Thyroid gland (tissue), 4 donors: ENCODE results near the gene SLC30A2. TPM values are rescaled to one million over a fixed set of nuclear protein-coding genes. Genes with fewer than 3 reads are reported as not detected.

Experiments
- DNase-seq, 2 donors: peaks; one replicate each; pipeline ENCODE4 v3.0.0-alpha.2; 2019
- H3K27ac ChIP-seq, 3 donors: fragments of 200-600 bp; sonication (generic); 1 replicate in 2 of 3; 2 replicates in 1 of 3; pipeline ENCODE4 v1.5.1; 2016 to 2019; ENCODE audit warnings: mild to moderate bottlenecking in 1 of 3, moderate library complexity in 1 of 3
- H3K27me3 ChIP-seq: fragments of 200-600 bp; sonication (generic); one replicate; pipeline ENCODE4 v1.5.1; 2019
- H3K36me3 ChIP-seq, 2 donors: fragments of 200-600 bp; sonication (generic); one replicate each; pipeline ENCODE4 v1.5.1; 2016 to 2019
- H3K4me1 ChIP-seq, 2 donors: fragments of 200-600 bp; sonication (generic); one replicate each; pipeline ENCODE4 v1.5.1; 2017 to 2019
- H3K4me3 ChIP-seq, 3 donors: fragments of 200-600 bp; sonication (generic); replicated peaks in 1 of 3; 1 replicate in 2 of 3; 2 replicates in 1 of 3; pipeline ENCODE4 v1.5.1; 2016; ENCODE audit warnings: mild to moderate bottlenecking in 1 of 3
- H3K9me3 ChIP-seq: fragments of 200-600 bp; sonication (generic); one replicate; pipeline ENCODE4 v1.5.1; 2017
- POLR2A ChIP-seq, 2 donors: fragments of 450-650 bp; IDR thresholded peaks; one replicate each; pipeline ENCODE4 v1.6.1; 2017; ENCODE audit warnings: antibody characterized with exemption in 2 of 2, mild to moderate bottlenecking in 2 of 2, moderate library complexity in 1 of 2
- WGBS, 2 donors: methylation state at CpG; one replicate each; pipeline ENCODE4 v1.1.5; 2017; 5-methylcytosine and 5-hydroxymethylcytosine counted together
- intact Hi-C: fragments of 100-400 bp; cut with DNase I; formaldehyde crosslinking; loops from one replicate; pipeline ENCODE4 v1.15.1; 2023
- total RNA-seq, 4 donors: library from RNA; depleted of rRNA; stranded (reverse); fragments of >200 nt; gene quantifications; one replicate each; pipeline ENCODE4 v1.2.3, GENCODE V29; 2016
- TF ChIP-seq, protein P1 (sequence below), 6 experiments: fragments of 200-600 bp in 3 of 6; fragments of 450-650 bp in 3 of 6; sonication (generic) in 3 of 6; IDR thresholded peaks; one replicate each; pipeline ENCODE4 v1.5.1; 2016 to 2019; ENCODE audit warnings: antibody characterized with exemption in 6 of 6, mild to moderate bottlenecking in 2 of 6, inconsistent platforms in 1 of 6, moderate library complexity in 1 of 6

SLC30A2 gene
- total RNA-seq, 4 donors from 2014 or later: 12.5 to 55.9 (median 43.4) TPM

DNA sequence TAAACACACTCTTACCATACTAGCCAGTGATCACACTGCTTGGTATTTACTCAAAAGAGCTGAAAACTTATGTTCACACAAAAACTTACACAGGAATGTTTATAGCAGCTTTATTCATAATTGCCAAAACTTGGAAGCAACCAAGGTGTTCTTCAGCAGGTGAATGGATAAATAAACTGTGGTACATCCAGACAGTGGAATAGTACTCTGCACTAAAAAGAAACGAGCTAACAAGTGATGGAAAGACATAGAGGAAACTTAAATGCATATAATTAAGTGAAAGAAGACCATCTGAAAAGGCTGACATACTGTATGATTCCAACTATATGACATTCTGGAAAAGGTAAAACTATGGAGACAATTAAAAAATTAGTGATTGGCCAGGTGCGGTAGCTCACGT is 45.0 kb upstream of the SLC30A2 start:
- Histone ChIP-seq H3K4me1 (peaks cover 0 to 14% of the 10 kb centered on the region in 2 donors), H3K36me3 (no peaks in the 10 kb centered on the region), H3K27me3 (no peaks in the 10 kb centered on the region), H3K27ac (no peak overlapping the region), H3K4me3 (no peak overlapping the region), H3K9me3 (no peaks in the 10 kb centered on the region)
- no peak for TF ChIP-seq POLR2A (IDR thresholded peaks at IDR 0.05)
- TF ChIP-seq, protein P1, sequence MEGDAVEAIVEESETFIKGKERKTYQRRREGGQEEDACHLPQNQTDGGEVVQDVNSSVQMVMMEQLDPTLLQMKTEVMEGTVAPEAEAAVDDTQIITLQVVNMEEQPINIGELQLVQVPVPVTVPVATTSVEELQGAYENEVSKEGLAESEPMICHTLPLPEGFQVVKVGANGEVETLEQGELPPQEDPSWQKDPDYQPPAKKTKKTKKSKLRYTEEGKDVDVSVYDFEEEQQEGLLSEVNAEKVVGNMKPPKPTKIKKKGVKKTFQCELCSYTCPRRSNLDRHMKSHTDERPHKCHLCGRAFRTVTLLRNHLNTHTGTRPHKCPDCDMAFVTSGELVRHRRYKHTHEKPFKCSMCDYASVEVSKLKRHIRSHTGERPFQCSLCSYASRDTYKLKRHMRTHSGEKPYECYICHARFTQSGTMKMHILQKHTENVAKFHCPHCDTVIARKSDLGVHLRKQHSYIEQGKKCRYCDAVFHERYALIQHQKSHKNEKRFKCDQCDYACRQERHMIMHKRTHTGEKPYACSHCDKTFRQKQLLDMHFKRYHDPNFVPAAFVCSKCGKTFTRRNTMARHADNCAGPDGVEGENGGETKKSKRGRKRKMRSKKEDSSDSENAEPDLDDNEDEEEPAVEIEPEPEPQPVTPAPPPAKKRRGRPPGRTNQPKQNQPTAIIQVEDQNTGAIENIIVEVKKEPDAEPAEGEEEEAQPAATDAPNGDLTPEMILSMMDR (IDR thresholded peaks at IDR 0.05): no peak
- intact Hi-C loops: no loop called here
- 89 to 96% methylated on average over 3 of the region's 3 CpGs for WGBS, 2 donors
- no peak for DNase-seq

DNA sequence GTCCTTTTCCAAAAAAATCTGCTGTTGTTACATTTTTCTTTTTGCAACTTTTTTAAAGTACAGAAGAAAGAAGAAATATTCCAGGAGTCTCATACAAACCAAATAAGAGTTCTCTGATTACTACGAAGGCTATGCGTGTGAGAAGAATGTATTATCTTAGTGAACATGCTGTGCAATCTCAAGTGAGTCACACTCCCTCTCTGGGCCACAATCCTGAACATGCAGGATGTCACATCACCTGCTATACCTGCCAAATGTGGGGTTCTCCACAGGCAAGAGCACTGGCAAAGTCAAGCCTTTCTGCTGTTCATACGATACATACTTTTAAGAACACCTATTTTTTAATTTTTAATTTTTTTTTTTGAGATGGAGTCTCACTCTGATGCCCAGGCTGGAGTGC is 43.2 kb upstream of the SLC30A2 start:
- Histone ChIP-seq H3K36me3 (no peaks in the 10 kb centered on the region), H3K27ac (no peak overlapping the region), H3K27me3 (no peaks in the 10 kb centered on the region), H3K4me3 (no peak overlapping the region), H3K4me1 (peaks cover 0 to 4% of the 10 kb centered on the region in 2 donors), H3K9me3 (no peaks in the 10 kb centered on the region)
- TF ChIP-seq POLR2A (IDR thresholded peaks at IDR 0.05): no peak
- TF ChIP-seq, protein P1 (IDR thresholded peaks at IDR 0.05): no peak
- 94% methylated on average over 3 of the region's 3 CpGs for WGBS, 2 donors
- intact Hi-C loops: no loop called here
- no peak for DNase-seq

DNA sequence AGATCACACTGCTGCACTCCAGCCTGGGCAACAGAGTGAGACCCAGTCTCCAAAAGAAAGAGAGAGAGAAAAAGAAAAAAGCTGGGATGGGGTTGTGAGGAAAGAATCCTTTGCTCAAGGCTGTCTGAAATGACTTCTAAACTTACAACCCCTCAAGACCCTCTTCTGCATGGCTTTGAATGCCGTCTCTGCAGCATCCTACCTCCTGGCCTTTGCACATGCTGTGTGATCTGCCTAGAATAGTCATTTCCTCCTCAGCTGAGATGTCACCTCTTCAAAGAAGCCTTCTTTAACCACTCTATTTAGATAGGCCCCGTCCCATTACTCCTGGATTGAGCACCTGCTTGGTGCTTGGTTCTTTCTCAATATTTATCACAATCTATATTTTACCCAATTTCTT is 38.9 kb upstream of the SLC30A2 start:
- no peak for DNase-seq
- H3K27ac ChIP-seq: no peak overlapping the region
- peaks cover 0 to 4% of the 10 kb centered on the region in 2 donors for H3K4me1 ChIP-seq
- TF ChIP-seq POLR2A (IDR thresholded peaks at IDR 0.05): no peak
- TF ChIP-seq, protein P1 (IDR thresholded peaks at IDR 0.05): no peak
- no peak overlapping the region for H3K4me3 ChIP-seq
- H3K36me3 ChIP-seq: no peaks in the 10 kb centered on the region
- H3K27me3 ChIP-seq: no peaks in the 10 kb centered on the region
- no peaks in the 10 kb centered on the region for H3K9me3 ChIP-seq
- intact Hi-C loops: no loop called here
- 83 to 92% methylated on average over 2 of the region's 2 CpGs for WGBS, 2 donors

DNA sequence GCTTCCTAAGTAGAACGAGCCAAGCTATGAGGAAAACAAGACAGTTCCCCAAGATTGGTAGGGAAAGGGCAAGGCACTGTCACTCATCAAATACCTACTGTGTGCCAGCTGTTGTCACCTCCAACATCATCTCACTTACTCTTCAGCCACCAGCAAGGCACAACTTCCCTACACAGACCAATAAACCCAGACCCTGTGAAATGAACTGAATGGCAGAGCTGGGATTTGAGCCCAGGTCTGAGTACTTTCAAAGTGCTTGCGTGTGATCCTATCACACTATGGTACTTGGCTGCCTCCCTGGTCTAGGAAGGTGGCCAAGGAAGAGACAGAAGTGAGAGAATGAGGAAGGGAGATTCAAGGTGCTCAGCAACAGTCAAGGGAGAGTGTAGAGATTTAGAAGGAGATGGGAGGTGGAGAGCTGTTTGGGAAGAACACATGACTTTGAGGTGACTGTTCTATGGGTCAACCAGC is 38.2 kb upstream of the SLC30A2 start:
- TF ChIP-seq POLR2A (IDR thresholded peaks at IDR 0.05): no peak
- TF ChIP-seq, protein P1 (IDR thresholded peaks at IDR 0.05): no peak
- intact Hi-C loops: no loop called here
- Histone ChIP-seq H3K4me3 (no peak overlapping the region), H3K27ac (no peak overlapping the region), H3K4me1 (peaks cover 0 to 4% of the 10 kb centered on the region in 2 donors), H3K27me3 (no peaks in the 10 kb centered on the region), H3K9me3 (no peaks in the 10 kb centered on the region), H3K36me3 (no peaks in the 10 kb centered on the region)
- DNase-seq: peak; percentile 72 to 75
- 39 to 45% methylated on average over 2 of the region's 2 CpGs for WGBS, 2 donors

DNA sequence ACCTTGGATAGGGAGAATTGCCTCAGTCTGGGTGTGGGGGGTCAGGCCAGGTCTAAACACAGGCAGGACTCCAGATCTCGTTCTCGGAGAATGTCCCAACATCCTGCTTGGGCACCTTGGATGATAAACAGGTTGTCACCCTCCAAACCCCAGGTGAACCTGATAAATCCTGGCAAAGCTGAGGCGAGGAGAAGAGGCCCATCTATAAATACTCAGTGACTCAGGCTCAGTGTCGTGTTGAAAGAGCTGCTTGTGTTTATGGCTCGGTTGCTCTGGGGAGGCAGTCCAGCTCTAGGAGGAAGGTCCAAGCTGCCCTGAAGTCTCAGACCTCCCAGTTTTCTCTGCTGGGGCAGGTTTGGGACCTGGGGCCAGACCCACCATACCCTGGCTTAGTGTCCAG is 37.3 kb upstream of the SLC30A2 start:
- WGBS, 2 donors: 62 to 71% methylated on average over 5 of the region's 5 CpGs
- no peak for DNase-seq
- peaks cover 7 to 10% of the 10 kb centered on the region in 2 donors for H3K4me1 ChIP-seq
- no peaks in the 10 kb centered on the region for H3K36me3 ChIP-seq
- H3K27me3 ChIP-seq: no peaks in the 10 kb centered on the region
- TF ChIP-seq, protein P1 (IDR thresholded peaks at IDR 0.05): no peak
- no peak for TF ChIP-seq POLR2A (IDR thresholded peaks at IDR 0.05)
- intact Hi-C loops: no loop called here
- no peaks in the 10 kb centered on the region for H3K9me3 ChIP-seq
- H3K4me3 ChIP-seq: no peak overlapping the region
- H3K27ac ChIP-seq: no peak overlapping the region
